HG03135 (cell line): ENCODE measurements around the gene APOL4.
"Not testable (repeated sequence)": the region's sequence is repeated elsewhere in the genome, so short reads cannot be mapped to it uniquely, and the experiment has no call there.

Source experiments
- ATAC-seq: cut with Tn5 transposase; IDR thresholded peaks from one replicate; pipeline ENCODE4 v1.9.1; 2021; ENCODE audit warnings: mild to moderate bottlenecking, moderate library complexity; ENCODE audit not compliant: unreplicated experiment

Gene APOL4

DNA sequence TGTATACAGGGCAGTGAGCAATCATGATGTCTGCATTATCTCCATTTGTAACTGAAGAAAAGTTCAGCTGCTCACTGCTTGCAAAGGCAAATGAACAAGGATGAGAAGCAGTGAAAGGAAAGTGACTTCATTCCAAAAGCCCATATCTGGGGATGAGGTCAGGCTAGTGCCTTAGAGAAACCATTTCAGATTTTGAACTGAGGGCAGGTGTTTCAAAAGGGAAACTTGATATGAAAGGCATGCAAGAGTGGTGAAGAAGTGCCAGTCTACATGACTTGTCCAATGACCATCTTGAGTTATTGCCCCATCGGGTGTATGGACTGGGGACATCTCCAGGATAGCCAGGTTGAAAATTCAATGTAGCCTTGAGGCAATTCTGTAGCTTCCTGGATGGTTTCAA lies 7.3 kb upstream of the APOL4 start:
- ATAC-seq: no peak

DNA sequence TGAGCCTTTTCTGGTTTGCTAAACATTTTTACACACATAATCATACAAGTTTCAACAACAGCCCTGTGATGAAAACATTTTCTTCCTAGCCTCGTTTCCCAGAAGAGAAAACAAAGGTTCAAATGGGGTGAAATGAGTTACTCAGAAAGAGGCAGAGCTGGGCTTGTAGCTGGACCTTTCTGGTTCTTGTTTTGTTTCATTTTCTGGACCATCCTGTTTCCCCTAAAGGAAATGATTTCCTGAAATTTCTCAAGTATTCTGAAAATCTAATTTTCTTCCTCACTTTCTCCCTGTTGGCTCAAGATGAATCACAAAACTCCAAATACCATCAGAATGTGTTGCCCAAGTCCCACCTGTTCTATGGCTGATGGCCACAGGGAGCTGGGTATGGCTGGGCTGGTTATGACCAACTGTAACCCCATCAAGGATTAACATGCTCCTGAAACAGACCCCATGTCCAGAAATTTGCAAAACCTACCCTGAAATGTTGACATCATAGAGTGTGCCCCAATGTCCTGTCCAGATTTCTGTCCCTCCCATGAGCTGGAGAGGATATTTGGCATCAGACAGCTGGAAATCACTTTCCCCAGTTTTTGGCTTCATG lies 6.7 kb upstream of the APOL4 start:
- no peak for ATAC-seq

DNA sequence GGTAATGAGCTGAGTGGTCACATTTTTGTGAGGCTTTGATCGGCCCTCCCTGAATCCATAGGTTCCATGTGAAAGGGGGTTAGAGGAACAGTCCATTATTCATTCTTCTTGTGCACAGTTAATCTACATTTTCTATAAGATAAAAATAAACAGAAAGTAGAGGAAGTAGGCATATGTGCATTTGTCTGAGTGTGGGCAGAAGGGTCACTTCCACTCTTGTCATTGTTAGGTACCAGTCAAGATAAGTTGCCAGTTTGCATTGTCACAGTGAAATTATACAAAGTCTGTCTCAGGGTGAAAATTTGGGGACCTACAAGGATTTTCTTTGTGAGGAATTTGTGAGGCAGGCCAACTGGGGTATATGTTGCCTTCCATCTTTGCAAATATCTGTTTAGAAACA lies 4.6 kb upstream of the APOL4 start:
- ATAC-seq: no peak

DNA sequence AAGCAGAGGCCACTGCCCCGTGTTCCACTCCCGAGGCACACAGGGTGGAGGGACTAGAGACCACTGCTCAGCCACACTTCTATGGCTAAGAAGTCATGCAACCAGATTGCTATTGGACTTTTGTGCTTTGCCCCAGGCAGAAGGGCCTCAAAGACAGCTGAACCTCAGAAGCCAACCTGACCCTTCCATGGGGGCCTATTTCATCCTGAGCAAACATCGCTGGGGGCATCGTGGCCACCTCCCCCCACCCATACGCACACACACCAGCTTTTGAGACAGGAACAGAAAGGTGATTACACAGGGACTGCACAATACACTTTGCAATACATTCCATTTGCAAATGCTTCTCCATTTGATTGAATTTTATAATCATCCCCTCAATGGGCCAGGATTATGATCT lies 4.0 kb upstream of the APOL4 start:
- ATAC-seq: not testable (repeated sequence)

DNA sequence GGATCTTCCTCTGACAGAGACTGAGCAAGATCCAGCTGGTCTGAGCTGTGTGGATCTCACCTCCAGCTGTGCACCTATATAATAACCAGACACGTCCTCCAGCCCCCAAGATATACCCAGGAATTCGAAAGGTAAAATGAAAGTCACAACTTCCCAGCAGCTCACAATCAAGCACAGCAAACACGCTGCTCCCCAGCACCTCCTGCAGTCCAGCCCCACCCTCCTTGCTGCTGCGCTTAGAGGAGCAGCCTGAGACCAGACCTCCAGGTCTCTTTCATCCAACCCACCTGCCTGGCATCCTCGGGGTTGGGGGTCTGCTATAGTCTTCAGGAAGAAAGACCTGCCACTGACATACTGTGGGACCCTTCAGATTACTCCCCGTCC lies 3.0 kb upstream of the APOL4 start:
- no peak for ATAC-seq

DNA sequence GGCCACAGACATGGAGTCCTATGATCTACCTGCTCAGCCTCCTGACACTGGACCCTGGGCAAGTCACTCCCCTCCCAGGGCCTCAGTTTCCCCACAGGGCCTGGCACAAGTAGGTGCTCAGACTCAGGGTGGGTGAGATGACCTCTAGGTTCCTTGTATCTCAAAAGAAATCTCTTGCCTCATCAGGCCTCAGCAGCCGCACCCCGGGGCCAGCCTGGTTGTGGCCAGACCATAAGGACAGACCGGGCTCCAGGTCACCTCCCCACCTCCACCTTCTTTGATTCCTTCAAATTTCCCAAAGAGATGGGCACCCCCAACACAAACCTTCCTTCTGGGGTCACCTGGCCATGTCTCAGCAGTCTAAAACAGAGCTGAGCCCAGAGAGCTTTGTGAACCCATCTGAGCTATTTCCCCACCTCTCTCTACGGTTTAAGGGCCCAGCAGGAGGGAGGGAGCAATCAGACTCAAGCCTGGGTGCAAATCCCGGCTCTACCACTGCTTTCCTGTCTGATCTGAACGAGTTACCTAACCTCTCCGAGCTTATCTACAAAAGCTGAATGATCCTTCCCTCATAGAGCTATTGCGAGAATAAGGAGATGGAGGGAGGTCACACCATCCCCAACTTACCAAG lies 2.5 kb upstream of the APOL4 start:
- no peak for ATAC-seq

DNA sequence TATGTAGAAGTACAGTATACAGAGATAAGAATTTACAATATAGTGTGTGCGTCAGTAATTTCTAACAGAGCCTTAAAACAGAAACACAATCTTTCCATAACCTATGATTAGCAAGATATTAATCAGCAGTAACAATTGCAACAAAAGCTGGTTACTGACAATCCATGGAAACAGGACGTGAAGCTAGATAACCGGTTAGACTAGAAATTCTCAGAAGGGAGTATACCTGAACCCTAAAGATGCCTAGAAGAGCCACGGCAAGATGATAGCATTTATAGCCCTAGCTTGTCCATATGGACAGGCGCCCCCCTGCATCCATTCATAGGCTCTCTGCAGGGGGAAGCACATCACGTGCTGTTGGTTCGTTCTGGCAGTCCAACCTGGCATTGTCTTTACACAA lies 1.8 kb upstream of the APOL4 start:
- ATAC-seq: not testable (repeated sequence)

DNA sequence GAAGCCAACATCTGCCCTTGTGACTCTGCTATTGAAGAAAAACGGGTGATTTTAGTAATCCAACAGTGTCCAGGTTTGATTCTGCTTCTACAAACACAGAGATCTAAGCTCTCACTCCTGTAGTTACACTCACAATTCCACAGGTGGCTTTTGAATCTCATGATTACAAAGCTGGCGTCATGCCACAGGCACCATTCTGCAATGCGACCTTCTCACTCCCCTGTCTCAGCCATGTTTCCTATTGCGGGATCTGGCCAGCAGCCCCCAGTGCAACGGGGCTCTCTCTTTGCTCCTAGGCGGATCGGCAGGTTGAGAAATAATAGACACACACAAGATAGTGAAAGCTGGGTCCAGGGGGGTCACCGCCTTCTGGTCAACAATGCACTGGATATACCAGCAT lies 1.3 kb upstream of the APOL4 start:
- not testable (repeated sequence) for ATAC-seq

DNA sequence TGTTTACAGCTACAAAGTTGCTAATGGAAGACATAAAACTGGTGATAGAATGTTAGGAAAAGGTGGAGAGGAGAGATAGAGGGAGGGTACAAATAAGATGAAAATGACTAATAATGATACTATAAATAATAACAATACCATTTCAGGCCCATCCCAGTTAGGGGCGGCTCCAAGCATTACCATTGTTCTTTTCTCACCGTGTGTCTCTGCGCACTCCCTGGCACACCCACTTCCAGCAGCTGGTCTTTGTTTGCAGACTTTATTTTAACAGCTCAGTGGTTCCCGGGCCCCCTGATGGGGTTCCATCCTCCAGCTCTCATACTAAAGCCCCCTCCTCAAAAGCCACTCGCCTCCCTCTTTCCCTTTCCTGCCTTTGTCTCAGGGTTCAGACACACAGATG lies 584 bp downstream of the APOL4 start:
- ATAC-seq: not testable (repeated sequence)

DNA sequence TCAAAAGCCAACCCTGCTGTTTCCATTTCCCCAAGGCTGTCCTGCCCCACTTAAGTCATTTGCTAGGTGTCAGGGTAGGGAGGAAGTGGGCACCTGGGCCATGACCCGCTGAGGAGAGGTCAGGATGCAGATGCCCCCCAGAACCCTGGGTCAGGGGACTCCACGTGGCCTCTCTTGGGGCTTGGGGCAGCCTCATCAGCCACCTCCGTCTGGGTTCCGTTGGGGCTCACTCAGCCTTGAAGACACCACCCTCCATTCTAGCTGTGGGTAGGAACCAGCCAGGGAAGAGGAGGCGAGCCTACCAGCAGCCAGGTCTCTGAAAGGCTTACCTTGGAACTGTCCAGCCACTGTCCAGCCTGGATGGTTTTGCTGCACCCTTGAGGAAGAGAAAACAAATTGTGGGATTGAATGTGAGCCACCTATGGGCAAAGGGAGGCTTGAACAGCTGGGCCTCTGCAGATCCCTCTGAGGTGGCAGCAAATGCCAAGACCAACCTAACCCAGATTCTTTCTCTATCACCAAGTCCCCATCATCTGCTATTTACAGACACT lies 2.5 kb downstream of the APOL4 start:
- ATAC-seq: no peak

DNA sequence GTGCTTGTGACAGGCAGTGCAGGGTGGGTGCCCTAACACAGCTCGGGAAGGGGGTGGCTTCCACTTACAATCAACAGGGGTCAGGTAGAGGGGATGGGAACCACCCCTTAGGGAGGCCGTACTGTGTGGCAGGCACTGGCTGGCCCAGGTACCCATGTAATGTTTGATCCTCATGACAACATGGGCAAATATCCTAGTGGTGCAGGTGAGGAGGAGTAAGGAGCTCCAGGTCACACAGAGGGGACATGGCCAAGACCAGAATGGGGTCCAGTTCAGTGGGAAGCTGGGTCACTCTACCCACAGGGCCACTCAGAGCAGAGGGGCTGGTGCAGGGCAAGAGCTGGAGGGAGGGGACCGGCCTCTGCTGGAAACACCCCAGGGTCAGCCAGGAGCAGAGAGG lies 3.1 kb downstream of the APOL4 start:
- ATAC-seq: no peak

DNA sequence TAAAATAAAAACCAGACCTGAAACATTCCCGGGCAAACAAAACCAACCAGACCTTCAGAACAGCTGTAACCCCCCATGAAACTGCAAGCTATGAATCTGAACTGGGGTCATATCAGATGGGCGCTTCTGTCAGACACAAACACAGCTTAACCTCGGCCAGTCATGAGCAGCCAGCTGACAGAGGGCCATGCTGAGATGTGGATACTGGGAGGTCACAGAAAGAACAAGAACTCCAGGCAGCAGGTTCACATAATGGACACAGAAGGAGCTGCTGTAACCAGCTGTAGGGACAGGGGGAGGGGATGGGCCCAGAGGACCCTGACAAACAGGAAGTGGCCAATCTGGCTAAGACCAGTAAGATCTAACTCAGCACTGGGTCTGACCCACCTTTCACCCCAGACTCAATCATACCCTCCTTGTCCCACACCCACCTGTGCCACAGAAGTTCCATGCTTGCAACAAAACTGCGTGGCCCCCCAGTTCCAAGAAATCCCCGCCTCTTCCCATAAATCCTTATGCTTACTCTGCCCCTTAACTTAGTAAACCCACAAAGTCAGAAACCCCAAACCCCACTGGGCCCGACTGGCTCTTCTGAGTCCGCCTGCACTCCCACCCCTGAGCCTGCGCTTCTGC lies 4.0 kb downstream of the APOL4 start:
- no peak for ATAC-seq

DNA sequence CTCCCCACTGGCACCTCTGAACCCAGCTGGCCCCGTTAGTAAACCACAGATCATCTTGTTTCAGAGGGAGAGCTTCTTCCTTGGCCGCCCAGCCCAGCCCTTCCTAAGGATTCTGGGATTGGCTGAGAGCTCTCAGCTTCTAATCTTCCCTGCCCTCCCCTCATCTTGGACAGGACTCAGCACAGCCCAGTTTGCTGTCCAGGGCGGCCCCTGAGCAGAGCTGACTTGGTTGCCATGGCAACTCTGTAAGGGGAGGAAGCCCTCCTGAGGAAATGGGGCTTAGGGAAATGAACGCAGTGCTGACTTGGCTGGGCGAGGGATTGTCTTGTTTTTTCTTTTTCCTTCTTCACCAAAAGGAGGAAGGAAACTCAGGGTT lies 4.6 kb downstream of the APOL4 start:
- ATAC-seq: no peak

DNA sequence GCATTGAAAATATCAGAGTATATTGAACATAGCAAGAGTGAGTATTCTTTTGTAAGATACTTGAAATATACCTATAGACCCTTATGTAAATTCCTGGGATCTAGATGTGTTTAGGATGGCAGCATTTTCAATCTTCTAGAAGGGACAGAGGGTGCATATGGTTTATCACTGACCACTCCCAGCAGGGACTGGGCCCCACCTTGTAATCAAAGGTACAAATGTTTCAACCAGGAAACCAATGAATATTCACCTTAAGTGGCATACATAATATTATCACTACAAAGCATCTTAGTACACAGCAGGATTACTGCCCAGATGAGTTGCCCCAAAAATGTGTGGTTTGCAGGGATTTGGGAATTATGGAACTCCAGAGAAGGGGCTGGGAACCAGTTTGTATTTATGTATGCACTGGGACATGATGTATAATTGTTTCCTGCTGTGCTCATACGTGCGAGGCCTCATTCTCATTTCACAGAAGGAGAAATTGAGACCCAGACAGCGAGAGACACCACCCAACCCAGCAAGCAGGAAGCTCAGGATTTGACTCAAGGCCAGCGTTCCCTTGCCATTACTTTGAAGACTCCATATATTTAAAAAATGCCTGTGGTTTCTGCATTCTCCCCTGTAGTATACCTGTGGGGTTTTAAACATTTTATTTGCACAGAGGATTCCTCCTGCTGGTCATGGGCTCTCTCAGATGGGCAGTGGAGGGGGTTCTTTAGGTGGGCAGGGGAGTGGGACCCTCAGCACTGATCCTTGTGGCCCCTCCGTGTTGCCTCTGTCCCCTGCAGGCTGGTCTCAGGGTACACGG lies 5.2 kb downstream of the APOL4 start:
- ATAC-seq: no peak

DNA sequence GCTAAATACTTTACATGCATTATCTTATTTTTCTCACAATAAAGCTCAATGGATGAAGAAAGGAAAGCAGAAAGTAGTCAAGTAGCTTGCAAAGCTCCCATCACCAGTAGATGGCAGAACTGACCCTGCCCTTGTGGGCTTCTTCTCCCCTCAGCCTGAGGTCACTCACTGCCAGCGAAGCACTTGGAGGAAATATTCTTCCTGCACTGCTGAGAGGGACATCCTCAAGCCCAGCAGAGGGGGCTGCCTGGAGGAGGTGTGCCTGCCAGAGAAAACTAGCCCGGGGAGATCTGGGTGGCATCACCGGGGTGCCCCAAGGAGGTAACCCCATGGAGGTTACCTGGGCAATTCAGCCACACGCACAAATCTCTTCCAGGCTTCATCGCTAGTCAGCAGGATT lies 6.6 kb downstream of the APOL4 start:
- ATAC-seq: no peak

DNA sequence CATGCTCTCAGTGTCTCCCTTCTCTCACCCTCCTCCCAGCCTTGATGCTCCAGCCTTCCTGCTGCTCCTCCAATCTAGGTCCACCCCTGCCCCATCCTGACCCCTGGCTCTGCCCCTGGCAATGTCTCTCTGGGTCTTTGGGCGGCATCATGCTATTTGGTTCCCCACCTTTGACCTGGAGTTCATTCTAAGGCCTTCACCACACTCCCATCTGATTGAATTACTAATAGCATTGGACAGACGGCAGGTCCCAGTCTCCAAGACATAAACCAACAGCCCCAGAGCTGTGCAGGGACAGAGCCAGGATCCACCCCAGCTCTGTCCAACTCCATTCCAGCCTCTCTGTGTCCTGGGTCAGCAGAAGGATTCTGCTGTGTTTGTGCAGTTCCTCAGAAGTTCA lies 7.2 kb downstream of the APOL4 start:
- ATAC-seq: no peak

DNA sequence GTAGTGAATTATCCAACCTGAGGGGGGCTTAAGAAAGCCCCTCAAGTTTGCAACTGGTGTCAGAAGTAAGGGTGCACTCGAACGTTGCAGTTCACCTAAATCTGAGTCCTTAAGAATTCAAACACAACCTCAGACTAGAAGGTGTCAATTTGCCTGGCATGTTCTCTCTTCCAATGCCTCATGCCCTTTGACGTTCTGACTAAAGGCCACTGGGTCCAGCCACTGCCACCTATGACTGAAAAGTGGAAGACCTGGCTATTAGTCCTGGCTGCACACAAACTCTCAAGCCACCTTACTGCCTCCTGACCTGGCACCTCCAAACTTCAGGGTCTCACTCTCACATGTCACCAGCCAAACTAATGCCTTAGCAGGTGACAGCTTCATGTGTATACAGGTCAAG lies 8.0 kb downstream of the APOL4 start:
- ATAC-seq: no peak

DNA sequence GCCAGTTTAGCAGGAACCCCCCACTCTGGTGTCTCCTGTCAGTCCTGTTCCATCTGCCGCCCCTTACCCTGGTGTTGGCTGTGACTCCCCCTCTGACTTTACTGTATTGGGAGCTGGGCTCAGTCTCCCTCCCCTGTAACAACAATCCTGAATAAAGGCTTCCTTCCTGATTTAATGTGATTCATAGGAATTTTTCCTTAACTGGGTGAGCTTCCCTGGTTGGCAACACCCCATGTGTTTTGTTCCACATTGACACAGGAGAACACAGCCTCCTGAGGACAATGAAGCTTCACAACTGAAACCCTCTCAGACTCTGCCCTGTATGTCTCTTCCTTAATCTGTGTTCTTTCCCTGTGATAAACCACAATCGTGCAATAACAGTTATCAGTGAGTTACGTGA lies 8.4 kb downstream of the APOL4 start:
- ATAC-seq: no peak

DNA sequence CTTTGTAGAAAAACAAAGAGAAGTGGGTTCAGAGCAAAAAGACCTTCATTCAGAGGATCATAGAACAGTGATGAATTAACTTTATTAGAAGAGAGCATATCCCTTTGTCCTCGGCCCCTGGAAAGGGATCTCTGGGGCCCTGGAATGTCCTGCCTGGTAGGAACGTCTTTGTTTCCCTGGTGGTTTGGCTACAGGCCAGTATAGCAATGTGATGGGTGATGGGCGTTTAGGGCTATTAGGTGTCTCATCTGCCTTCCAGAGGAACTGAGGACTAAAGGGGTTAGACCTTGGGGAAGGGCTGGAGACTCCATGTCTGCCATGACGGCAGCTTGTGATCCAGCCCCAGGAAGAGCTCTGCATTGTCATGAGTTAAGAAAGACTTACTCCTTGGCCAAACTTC lies 9.1 kb downstream of the APOL4 start:
- ATAC-seq: no peak

DNA sequence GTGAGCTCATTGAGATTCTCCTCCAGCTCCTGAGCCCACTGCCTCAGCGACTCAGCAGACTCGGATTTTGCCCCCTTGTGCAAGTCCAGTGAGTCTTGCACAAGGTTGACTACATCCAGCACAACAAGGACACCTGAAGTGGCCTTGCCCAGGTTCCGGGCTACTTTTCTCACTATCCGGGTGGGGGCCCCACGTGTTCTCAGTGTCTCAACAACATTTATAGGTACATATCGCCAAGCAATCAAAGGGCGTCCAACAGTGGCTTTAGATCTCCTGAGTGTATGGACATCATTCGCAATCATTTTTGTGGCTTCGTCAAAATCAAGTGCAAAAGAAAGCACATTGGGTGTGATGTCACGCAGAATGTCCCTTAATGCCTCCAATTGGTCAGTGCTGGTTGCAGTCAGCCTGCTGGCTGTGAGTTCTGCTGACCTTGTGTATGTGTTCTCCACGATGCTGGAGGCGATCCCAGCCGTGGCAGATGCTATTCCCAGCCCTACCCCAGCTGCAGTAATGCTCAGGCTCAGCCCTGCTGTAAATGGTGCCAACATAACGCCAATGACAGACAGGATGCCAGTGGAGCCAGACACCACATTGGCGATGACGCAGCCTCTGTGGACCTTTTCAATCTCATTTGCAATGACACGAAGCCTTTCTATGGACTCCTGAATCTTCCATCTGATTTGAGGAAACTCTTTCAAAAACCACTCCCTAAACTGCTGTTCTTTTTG lies 10.3 kb downstream of the APOL4 start:
- no peak for ATAC-seq

DNA sequence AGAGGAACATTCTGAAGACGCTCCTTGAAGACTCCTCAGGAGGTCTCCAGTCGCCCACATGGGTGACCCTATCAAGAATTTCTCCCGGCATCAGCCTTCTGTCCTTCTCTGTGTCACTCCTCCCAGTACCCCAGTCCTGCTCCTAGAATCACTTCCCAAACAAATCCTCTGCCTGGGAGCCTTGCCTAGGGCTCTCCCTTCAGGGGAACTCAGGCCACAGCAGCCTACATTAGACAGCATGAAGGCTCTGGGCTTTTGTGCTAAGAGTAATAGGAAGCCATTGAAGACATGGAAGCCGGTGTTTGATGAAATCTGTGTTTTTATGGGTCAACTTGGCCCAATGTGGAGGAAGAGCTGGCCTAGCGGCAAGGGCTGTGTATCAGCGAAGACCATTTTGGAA lies 13.7 kb downstream of the APOL4 start:
- not testable (repeated sequence) for ATAC-seq
